Smooth muscle cell of the coronary artery (primary cell): ENCODE measurements around the gene ADRB2. TPM values are rescaled to one million over a fixed set of nuclear protein-coding genes. Genes with fewer than 3 reads are reported as not detected.

Experiments used
- total RNA-seq: library from RNA; depleted of rRNA; stranded (reverse); fragments of >200 nt; gene quantifications from 2 replicates; pipeline ENCODE4 v1.2.3, GENCODE V29; 2014; ENCODE audit warnings: low replicate concordance

The ADRB2 gene
- total RNA-seq, result under 0.01 and 1.1 TPM in 2 replicates

DNA sequence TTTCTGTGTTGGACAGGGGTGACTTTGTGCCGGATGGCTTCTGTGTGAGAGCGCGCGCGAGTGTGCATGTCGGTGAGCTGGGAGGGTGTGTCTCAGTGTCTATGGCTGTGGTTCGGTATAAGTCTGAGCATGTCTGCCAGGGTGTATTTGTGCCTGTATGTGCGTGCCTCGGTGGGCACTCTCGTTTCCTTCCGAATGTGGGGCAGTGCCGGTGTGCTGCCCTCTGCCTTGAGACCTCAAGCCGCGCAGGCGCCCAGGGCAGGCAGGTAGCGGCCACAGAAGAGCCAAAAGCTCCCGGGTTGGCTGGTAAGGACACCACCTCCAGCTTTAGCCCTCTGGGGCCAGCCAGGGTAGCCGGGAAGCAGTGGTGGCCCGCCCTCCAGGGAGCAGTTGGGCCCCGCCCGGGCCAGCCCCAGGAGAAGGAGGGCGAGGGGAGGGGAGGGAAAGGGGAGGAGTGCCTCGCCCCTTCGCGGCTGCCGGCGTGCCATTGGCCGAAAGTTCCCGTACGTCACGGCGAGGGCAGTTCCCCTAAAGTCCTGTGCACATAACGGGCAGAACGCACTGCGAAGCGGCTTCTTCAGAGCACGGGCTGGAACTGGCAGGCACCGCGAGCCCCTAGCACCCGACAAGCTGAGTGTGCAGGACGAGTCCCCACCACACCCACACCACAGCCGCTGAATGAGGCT is at the start of gene ADRB2:
Gene ADRB2, plus strand, starts transcription at position 559 of the 686 bp plus-strand sequence. CDS start 221 bp downstream, outside the sequence.

Other genes starting within 250 kb of the ADRB2 start
- 0.08 TPM in 1 of 2 replicates, not detected in the other for gene HTR4, start 172.1 kb upstream of the ADRB2 start, total RNA-seq
- 0.35 and 8.7 TPM in 2 replicates for gene SH3TC2, start 236.5 kb downstream of the ADRB2 start, total RNA-seq